ENCODE measurements around the gene CYTH1.

CYTH1 gene

GRCh38 chr17:78667091-78667490 lies 115.0 kb downstream of the CYTH1 start:
- no peak for DNase-seq

GRCh38 chr17:78665952-78666920 lies 115.8 kb downstream of the CYTH1 start:
- no peak for DNase-seq

DNA sequence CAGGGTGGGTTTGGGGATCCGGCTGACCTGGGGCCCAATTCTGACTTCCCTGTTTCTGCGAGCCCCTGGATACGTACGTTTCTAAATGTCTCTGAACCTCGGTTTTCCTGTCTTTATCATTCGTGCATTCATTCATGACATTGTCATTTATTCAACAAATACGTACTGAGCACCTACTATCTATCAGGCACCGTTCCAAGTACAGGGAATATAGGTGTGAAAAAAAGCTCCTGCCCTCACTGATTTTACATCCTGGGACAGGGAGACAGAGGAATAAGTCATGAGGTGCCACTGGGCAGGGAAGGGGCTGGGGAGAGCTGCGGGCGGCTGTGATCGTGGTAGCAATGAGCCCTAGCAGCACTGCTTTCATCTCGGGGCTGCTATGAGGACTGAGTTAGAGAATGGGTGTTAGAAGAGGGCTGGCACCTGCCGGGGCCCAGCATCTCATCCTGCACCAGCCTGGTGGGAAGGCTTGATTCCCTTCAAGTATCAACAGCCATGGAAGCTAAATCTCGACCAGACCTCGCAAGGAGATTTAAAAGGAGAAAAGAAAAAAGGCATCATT lies 116.6 kb downstream of the CYTH1 start:
- DNase-seq = no peak

GRCh38 chr17:78664476-78665386 lies 117.3 kb downstream of the CYTH1 start:
- DNase-seq = no peak

DNA sequence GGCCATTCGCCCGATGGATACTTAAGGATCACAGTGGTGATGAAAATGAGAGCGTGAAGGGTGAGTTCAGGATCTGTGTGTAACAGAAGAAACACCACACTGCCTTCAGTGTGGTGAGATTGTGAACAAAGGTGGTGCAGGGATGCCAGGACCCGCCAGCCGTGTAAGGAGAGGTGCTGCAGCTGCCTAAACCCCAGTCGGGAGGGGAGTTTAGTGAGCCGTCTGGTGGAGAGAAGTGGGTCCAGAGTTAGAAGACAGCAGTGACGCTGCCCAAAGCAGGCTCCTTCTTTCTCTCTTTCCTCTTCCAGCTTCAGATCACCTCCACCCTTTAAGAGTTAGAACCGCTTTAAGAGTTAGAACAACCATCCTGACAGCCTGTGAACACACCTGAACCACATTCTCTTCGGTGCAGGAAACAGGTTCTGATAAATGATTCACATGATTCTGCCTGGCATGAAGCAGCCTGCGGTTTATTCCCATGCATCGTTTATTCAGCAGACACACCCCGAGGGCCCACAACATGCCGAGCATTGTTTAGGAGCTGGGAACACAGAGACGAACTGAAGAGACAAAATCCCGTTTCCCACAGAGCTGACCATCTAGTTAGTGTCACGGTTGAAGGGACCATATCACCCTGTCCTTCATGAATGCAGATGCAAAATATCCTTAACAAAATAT lies 120.8 kb downstream of the CYTH1 start:
- no peak for DNase-seq

- DNase-seq = no peak
Measured at GRCh38 chr17:78659546-78659945, 122.5 kb downstream of the CYTH1 start.

GRCh38 chr17:78658281-78658785 lies 123.7 kb downstream of the CYTH1 start:
- DNase-seq = no peak

- DNase-seq = no peak
Measured at GRCh38 chr17:78655251-78655940, 126.7 kb downstream of the CYTH1 start.

GRCh38 chr17:78654325-78654724 lies 127.7 kb downstream of the CYTH1 start:
- no peak for DNase-seq

DNA sequence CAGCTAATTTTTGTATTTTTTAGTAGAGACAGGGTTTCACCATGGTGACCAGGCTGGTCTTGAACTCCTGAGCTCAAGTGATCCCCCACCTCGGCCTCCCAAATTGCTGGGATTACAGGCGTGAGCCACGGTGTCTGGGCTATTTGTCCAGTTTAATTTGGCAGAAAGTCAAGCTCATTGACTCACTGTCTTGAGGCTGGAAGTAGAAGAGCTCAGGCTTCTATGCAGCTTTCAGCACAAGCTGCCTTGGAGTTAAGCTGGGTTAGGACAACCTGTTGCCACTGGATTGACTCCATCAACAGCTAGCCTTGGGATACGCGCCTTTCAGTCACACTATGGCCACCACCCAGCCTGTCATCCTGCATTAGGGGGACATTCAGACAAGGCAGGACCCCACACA lies 128.7 kb downstream of the CYTH1 start:
- no peak for DNase-seq

GRCh38 chr17:78652913-78653312 lies 129.2 kb downstream of the CYTH1 start:
- no peak for DNase-seq

- DNase-seq = no peak
Measured at GRCh38 chr17:78652024-78652423, 130.0 kb downstream of the CYTH1 start.

GRCh38 chr17:78651554-78651953 lies 130.5 kb downstream of the CYTH1 start:
- no peak for DNase-seq

- no peak for DNase-seq
Measured at GRCh38 chr17:78650093-78650715, 131.9 kb downstream of the CYTH1 start.

DNA sequence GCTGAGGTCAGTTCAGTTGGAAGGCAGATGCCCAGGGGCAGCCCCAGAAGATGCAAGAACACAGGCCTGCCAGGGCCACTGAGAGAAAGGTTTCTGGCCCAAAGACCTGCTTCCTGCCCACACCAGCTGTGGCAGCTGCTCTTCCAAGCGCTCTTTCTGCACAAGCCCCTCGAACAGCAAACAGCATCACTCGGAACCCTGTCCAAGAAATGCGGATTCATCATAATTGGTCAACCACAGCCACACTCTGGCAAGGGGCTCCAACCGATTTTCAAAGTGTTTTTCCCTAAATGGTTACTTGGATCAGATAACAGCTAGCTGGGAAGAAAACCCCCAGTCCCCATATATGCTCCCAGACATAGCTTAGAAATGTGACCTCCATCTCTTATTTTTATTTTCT lies 133.8 kb downstream of the CYTH1 start:
- DNase-seq = no peak

GRCh38 chr17:78647032-78647431 lies 135.0 kb downstream of the CYTH1 start:
- no peak for DNase-seq

GRCh38 chr17:78645421-78646295 lies 136.4 kb downstream of the CYTH1 start:
- no peak for DNase-seq

GRCh38 chr17:78644931-78645351 lies 137.1 kb downstream of the CYTH1 start:
- no peak for DNase-seq

GRCh38 chr17:78644224-78644623 lies 137.8 kb downstream of the CYTH1 start:
- DNase-seq = no peak

DNA sequence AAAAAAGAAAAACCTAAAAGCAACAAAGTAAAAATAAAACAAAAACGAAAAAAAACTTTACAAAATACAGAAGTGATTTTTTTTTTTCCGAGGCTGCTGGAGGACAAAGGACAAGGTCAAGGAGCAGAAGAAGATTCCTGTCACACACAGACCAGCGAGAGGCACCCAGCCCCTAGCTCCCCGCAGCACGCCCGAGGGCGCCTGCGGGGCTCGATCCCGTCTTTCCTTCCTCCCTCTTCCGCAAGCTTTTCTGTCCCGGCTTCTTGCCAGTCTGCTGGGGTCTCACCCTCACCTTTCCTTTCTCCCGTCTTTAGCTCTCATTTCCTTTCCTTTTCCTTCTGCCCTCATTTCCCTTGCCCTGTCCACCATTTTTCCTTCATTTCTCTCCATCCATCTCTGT lies 138.7 kb downstream of the CYTH1 start:
- no peak for DNase-seq
